Measurements from ENCODE around the gene FA2H. TPM values are rescaled to one million over a fixed set of nuclear protein-coding genes. Genes with fewer than 3 reads are reported as not detected.

Gene FA2H
- total RNA-seq, 2 experiments from 2014 or later = not detected

Other genes starting within 250 kb of the FA2H start
- 10 to 100 TPM; 48.7 to 49.4 TPM for gene GLG1, start 167.7 kb downstream of the FA2H start, total RNA-seq
- gene RFWD3, start 107.9 kb downstream of the FA2H start, total RNA-seq = 100 to 1,000 TPM; 114 to 118 TPM
- 10 to 100 TPM; 17.5 to 18.2 TPM for gene MLKL, start 74.0 kb downstream of the FA2H start, total RNA-seq
- 10 to 100 TPM; 61.0 to 61.1 TPM for gene WDR59, start 210.3 kb upstream of the FA2H start, total RNA-seq
- 10 to 100 TPM; 13.0 to 13.2 TPM for gene ZNRF1, start 224.2 kb upstream of the FA2H start, total RNA-seq

Measured in activated CD8-positive, alpha-beta memory T cell treated with anti-CD3 and anti-CD28 coated beads for 36 hours (primary cell).